Measurements from ENCODE around the gene OTOS.

The OTOS gene

GRCh38 chr2:240140511-240140910 is at the start of gene OTOS:
TSS of gene OTOS (minus strand) at chr2:240140658. CDS start at chr2:240140326, 332 bp downstream.
- H3K9me3 ChIP-seq (ENCODE audit: control insufficient read depth in 5 of 5, low read length in 5 of 5) = no peaks in the 10 kb centered on the region
- H3K4me3 ChIP-seq (ENCODE audit: low read depth in 1 of 5, low read length in 5 of 5) = no peak within 1 kb of the TSS
- no peak within 1 kb of the TSS for H3K27ac ChIP-seq (ENCODE audit: low read depth, low read length)
- H3K27me3 ChIP-seq (ENCODE audit: control insufficient read depth in 5 of 5, insufficient read depth in 4 of 5, low read length in 5 of 5) = peaks cover 3 to 21% (median 4%) of the 10 kb centered on the region in 5 donors
- H3K4me1 ChIP-seq (ENCODE audit: control insufficient read depth in 5 of 5, insufficient read depth in 5 of 5, low read length in 5 of 5) = peaks cover under 1 to 19% (median 12%) of the 10 kb centered on the region in 5 donors
- peak within 1 kb of the TSS in 2 of 5 donors; percentile 14 to 32 for H3K9ac ChIP-seq (ENCODE audit: low read length in 5 of 5)
- H3K36me3 ChIP-seq (ENCODE audit: control insufficient read depth in 5 of 5, insufficient read depth in 5 of 5, low read length in 5 of 5) = no peaks in the 10 kb centered on the region

GRCh38 chr2:240189686-240190085 is 49.2 kb upstream of the OTOS start:
- Histone ChIP-seq H3K36me3 (ENCODE audit: control insufficient read depth in 5 of 5, insufficient read depth in 5 of 5, low read length in 5 of 5) (no peaks in the 10 kb centered on the region), H3K27ac (ENCODE audit: low read depth, low read length) (no peak overlapping the region), H3K9me3 (ENCODE audit: control insufficient read depth in 5 of 5, low read length in 5 of 5) (no peaks in the 10 kb centered on the region), H3K4me1 (ENCODE audit: control insufficient read depth in 5 of 5, insufficient read depth in 5 of 5, low read length in 5 of 5) (no peaks in the 10 kb centered on the region), H3K9ac (ENCODE audit: low read length in 5 of 5) (no peak overlapping the region), H3K4me3 (ENCODE audit: low read depth in 1 of 5, low read length in 5 of 5) (no peak overlapping the region), H3K27me3 (ENCODE audit: control insufficient read depth in 5 of 5, insufficient read depth in 4 of 5, low read length in 5 of 5) (peaks cover 4 to 17% (median 6%) of the 10 kb centered on the region in 5 donors)

- Histone ChIP-seq H3K4me3 (ENCODE audit: low read depth in 1 of 5, low read length in 5 of 5) (no peak overlapping the region), H3K9me3 (ENCODE audit: control insufficient read depth in 5 of 5, low read length in 5 of 5) (no peaks in the 10 kb centered on the region), H3K4me1 (ENCODE audit: control insufficient read depth in 5 of 5, insufficient read depth in 5 of 5, low read length in 5 of 5) (peaks cover 0 to under 1% (median 0%) of the 10 kb centered on the region in 5 donors), H3K27ac (ENCODE audit: low read depth, low read length) (no peak overlapping the region), H3K9ac (ENCODE audit: low read length in 5 of 5) (no peak overlapping the region), H3K36me3 (ENCODE audit: control insufficient read depth in 5 of 5, insufficient read depth in 5 of 5, low read length in 5 of 5) (no peaks in the 10 kb centered on the region), H3K27me3 (ENCODE audit: control insufficient read depth in 5 of 5, insufficient read depth in 4 of 5, low read length in 5 of 5) (peaks cover 6 to 21% (median 8%) of the 10 kb centered on the region in 5 donors)
These were observed 47.6 kb upstream of the OTOS start for GRCh38 chr2:240187989-240188590.

- no peak overlapping the region for H3K9ac ChIP-seq (ENCODE audit: low read length in 5 of 5)
- no peaks in the 10 kb centered on the region for H3K9me3 ChIP-seq (ENCODE audit: control insufficient read depth in 5 of 5, low read length in 5 of 5)
- H3K27ac ChIP-seq (ENCODE audit: low read depth, low read length) = no peak overlapping the region
- peaks cover 6 to 26% (median 9%) of the 10 kb centered on the region in 5 donors for H3K27me3 ChIP-seq (ENCODE audit: control insufficient read depth in 5 of 5, insufficient read depth in 4 of 5, low read length in 5 of 5)
- H3K4me1 ChIP-seq (ENCODE audit: control insufficient read depth in 5 of 5, insufficient read depth in 5 of 5, low read length in 5 of 5) = peaks cover 0 to 2% (median 0%) of the 10 kb centered on the region in 5 donors
- no peaks in the 10 kb centered on the region for H3K36me3 ChIP-seq (ENCODE audit: control insufficient read depth in 5 of 5, insufficient read depth in 5 of 5, low read length in 5 of 5)
- H3K4me3 ChIP-seq (ENCODE audit: low read depth in 1 of 5, low read length in 5 of 5) = no peak overlapping the region
These were observed 45.8 kb upstream of the OTOS start for GRCh38 chr2:240186191-240186725.

- no peak overlapping the region for H3K4me3 ChIP-seq (ENCODE audit: low read depth in 1 of 5, low read length in 5 of 5)
- H3K9ac ChIP-seq (ENCODE audit: low read length in 5 of 5) = no peak overlapping the region
- peaks cover 3 to 29% (median 12%) of the 10 kb centered on the region in 5 donors for H3K27me3 ChIP-seq (ENCODE audit: control insufficient read depth in 5 of 5, insufficient read depth in 4 of 5, low read length in 5 of 5)
- H3K27ac ChIP-seq (ENCODE audit: low read depth, low read length) = no peak overlapping the region
- no peaks in the 10 kb centered on the region for H3K9me3 ChIP-seq (ENCODE audit: control insufficient read depth in 5 of 5, low read length in 5 of 5)
- H3K36me3 ChIP-seq (ENCODE audit: control insufficient read depth in 5 of 5, insufficient read depth in 5 of 5, low read length in 5 of 5) = no peaks in the 10 kb centered on the region
- H3K4me1 ChIP-seq (ENCODE audit: control insufficient read depth in 5 of 5, insufficient read depth in 5 of 5, low read length in 5 of 5) = peaks cover 0 to 2% (median 0%) of the 10 kb centered on the region in 5 donors
These were observed 44.2 kb upstream of the OTOS start for GRCh38 chr2:240184656-240185055.

- Histone ChIP-seq H3K27me3 (ENCODE audit: control insufficient read depth in 5 of 5, insufficient read depth in 4 of 5, low read length in 5 of 5) (peaks cover 3 to 34% (median 18%) of the 10 kb centered on the region in 5 donors), H3K4me3 (ENCODE audit: low read depth in 1 of 5, low read length in 5 of 5) (no peak overlapping the region), H3K4me1 (ENCODE audit: control insufficient read depth in 5 of 5, insufficient read depth in 5 of 5, low read length in 5 of 5) (peaks cover 0 to 2% (median 0%) of the 10 kb centered on the region in 5 donors), H3K9ac (ENCODE audit: low read length in 5 of 5) (no peak overlapping the region), H3K36me3 (ENCODE audit: control insufficient read depth in 5 of 5, insufficient read depth in 5 of 5, low read length in 5 of 5) (no peaks in the 10 kb centered on the region), H3K9me3 (ENCODE audit: control insufficient read depth in 5 of 5, low read length in 5 of 5) (no peaks in the 10 kb centered on the region), H3K27ac (ENCODE audit: low read depth, low read length) (no peak overlapping the region)
These were observed 43.6 kb upstream of the OTOS start for GRCh38 chr2:240183875-240184590.

GRCh38 chr2:240183006-240183874 is 42.8 kb upstream of the OTOS start:
- Histone ChIP-seq H3K27me3 (ENCODE audit: control insufficient read depth in 5 of 5, insufficient read depth in 4 of 5, low read length in 5 of 5) (peaks cover 3 to 34% (median 22%) of the 10 kb centered on the region in 5 donors), H3K36me3 (ENCODE audit: control insufficient read depth in 5 of 5, insufficient read depth in 5 of 5, low read length in 5 of 5) (no peaks in the 10 kb centered on the region), H3K4me1 (ENCODE audit: control insufficient read depth in 5 of 5, insufficient read depth in 5 of 5, low read length in 5 of 5) (peaks cover 0 to 2% (median 0%) of the 10 kb centered on the region in 5 donors), H3K9ac (ENCODE audit: low read length in 5 of 5) (no peak overlapping the region), H3K4me3 (ENCODE audit: low read depth in 1 of 5, low read length in 5 of 5) (no peak overlapping the region), H3K9me3 (ENCODE audit: control insufficient read depth in 5 of 5, low read length in 5 of 5) (no peaks in the 10 kb centered on the region), H3K27ac (ENCODE audit: low read depth, low read length) (no peak overlapping the region)

GRCh38 chr2:240182476-240182875 is 42.0 kb upstream of the OTOS start:
- H3K36me3 ChIP-seq (ENCODE audit: control insufficient read depth in 5 of 5, insufficient read depth in 5 of 5, low read length in 5 of 5) = no peaks in the 10 kb centered on the region
- peaks cover 2 to 34% (median 27%) of the 10 kb centered on the region in 5 donors for H3K27me3 ChIP-seq (ENCODE audit: control insufficient read depth in 5 of 5, insufficient read depth in 4 of 5, low read length in 5 of 5)

GRCh38 chr2:240182001-240182400 is 41.5 kb upstream of the OTOS start:
- no peak overlapping the region for H3K9ac ChIP-seq (ENCODE audit: low read length in 5 of 5)
- H3K36me3 ChIP-seq (ENCODE audit: control insufficient read depth in 5 of 5, insufficient read depth in 5 of 5, low read length in 5 of 5) = no peaks in the 10 kb centered on the region
- peaks cover 0 to 34% (median 27%) of the 10 kb centered on the region in 5 donors for H3K27me3 ChIP-seq (ENCODE audit: control insufficient read depth in 5 of 5, insufficient read depth in 4 of 5, low read length in 5 of 5)

More at GRCh38 chr2:240182476-240182875, 42.0 kb upstream of the OTOS start:
- Histone ChIP-seq H3K4me1 (ENCODE audit: control insufficient read depth in 5 of 5, insufficient read depth in 5 of 5, low read length in 5 of 5) (peaks cover 0 to 2% (median 0%) of the 10 kb centered on the region in 5 donors), H3K4me3 (ENCODE audit: low read depth in 1 of 5, low read length in 5 of 5) (no peak overlapping the region), H3K27ac (ENCODE audit: low read depth, low read length) (no peak overlapping the region), H3K9ac (ENCODE audit: low read length in 5 of 5) (no peak overlapping the region), H3K9me3 (ENCODE audit: control insufficient read depth in 5 of 5, low read length in 5 of 5) (no peaks in the 10 kb centered on the region)

More at GRCh38 chr2:240182001-240182400, 41.5 kb upstream of the OTOS start:
- peaks cover 0 to 2% (median 0%) of the 10 kb centered on the region in 5 donors for H3K4me1 ChIP-seq (ENCODE audit: control insufficient read depth in 5 of 5, insufficient read depth in 5 of 5, low read length in 5 of 5)
- H3K4me3 ChIP-seq (ENCODE audit: low read depth in 1 of 5, low read length in 5 of 5) = no peak overlapping the region
- no peak overlapping the region for H3K27ac ChIP-seq (ENCODE audit: low read depth, low read length)
- no peaks in the 10 kb centered on the region for H3K9me3 ChIP-seq (ENCODE audit: control insufficient read depth in 5 of 5, low read length in 5 of 5)

Measured in subcutaneous abdominal adipose tissue (tissue), 5 donors.